Measurements from ENCODE around the gene CUL7.
A peak's percentile ranks its signal among the peaks of the same experiment; 100 is the strongest.

Gene CUL7

DNA sequence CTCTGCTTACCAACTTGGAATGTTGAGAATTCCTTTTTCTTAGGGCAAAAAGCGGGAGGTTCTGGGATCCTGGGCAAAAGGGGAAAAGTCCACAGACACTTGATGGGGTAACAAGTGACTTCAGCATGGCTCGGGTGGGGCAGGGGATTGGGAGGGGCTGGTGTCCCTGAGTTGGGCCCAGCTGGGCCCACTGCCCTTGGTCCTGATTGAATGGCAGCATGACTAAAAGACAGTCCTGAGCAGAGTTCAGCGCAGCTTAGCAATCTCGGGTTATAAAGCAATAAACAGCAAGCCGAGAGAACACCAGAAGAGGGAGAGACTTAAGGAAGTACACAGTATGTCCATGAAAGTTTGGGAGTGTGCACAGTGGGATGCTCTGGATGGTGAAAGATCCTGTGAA is 63.7 kb downstream of the CUL7 start:
- no peak for DNase-seq (ENCODE audit: low spot score in 2 of 2)
- Mint-ChIP-seq H3K36me3 (peaks cover 39% of the 10 kb centered on the region), H3K4me3 (no peak overlapping the region), H3K4me1 (peaks cover 40% of the 10 kb centered on the region), H3K9me3 (no peaks in the 10 kb centered on the region), H3K27ac (peak overlapping the region; percentile 60)
- no peak for ATAC-seq

DNA sequence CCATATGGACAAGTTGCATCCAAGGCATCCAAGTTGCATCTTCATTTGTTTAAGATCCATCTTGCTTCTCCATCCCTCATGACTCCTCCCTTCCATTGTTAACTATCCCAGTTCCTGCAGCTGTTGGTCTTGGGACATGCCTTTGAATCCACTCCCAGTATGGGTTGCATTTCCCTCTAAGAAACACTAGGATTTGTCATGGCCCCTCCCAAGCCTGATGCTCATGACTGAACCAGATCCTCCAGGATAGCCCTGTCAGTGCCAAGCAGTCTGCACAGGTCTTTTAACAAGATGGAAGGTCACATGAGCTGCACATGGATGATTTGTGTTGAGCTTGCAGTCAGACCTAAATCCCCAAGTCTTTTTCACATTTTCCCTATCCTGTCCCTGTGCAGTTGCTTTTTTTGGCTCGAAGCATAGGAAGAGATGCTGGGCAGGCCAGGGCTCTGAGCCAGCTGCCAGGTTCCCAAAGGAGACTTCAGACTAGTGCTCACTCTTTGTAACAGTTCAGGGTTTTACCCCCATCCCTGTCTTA is 65.1 kb downstream of the CUL7 start:
- Mint-ChIP-seq H3K9me3 (no peaks in the 10 kb centered on the region), H3K27ac (no peak overlapping the region), H3K36me3 (peaks cover 46% of the 10 kb centered on the region), H3K4me1 (peaks cover 48% of the 10 kb centered on the region), H3K4me3 (no peak overlapping the region)
- ATAC-seq: no peak
- DNase-seq (ENCODE audit: low spot score in 2 of 2): no peak

Measured in stimulated activated effector memory CD8-positive, alpha-beta T cell treated with anti-CD3 and anti-CD28 coated beads, Interleukin-12 subunit alpha, Interleukin-12 subunit beta, amount 100 ng/mL, for 72 hours (primary cell).